Epithelial cell of esophagus (primary cell): Measurements from ENCODE around the gene LRRC25.

ENCODE experiments used
- DNase-seq: peaks from one replicate; pipeline ENCODE4 v3.0.0; 2010; ENCODE audit warnings: low read depth
- H3K4me3 ChIP-seq: 2 replicates; pipeline ENCODE4 v1.5.1; 2011; ENCODE audit warnings: mild to moderate bottlenecking, low read length, control low read depth
- CTCF ChIP-seq: IDR thresholded peaks from 2 replicates; pipeline ENCODE4 v1.5.1; 2011; ENCODE audit warnings: low read depth, mild to moderate bottlenecking, low read length, control low read depth, inconsistent platforms; ENCODE audit not compliant: insufficient read depth; ENCODE audit errors: missing control alignments

The LRRC25 gene

GRCh38 chr19:18421371-18421959 is 24.0 kb upstream of the LRRC25 start:
- no peak for TF ChIP-seq CTCF
- no peak for DNase-seq
- H3K4me3 ChIP-seq, result no peak overlapping the region

GRCh38 chr19:18420930-18421329 is 23.5 kb upstream of the LRRC25 start:
- DNase-seq, result no peak
- TF ChIP-seq CTCF, result no peak
- H3K4me3 ChIP-seq, result no peak overlapping the region

- peak overlapping the region; percentile 54 for H3K4me3 ChIP-seq
- no peak for DNase-seq
- TF ChIP-seq CTCF, result no peak
Observed at GRCh38 chr19:18419699-18420460, 22.5 kb upstream of the LRRC25 start.

- DNase-seq, result peak; percentile 76
- H3K4me3 ChIP-seq, result peak within 1 kb of the TSS; percentile 54
- no peak for TF ChIP-seq CTCF
Observed at GRCh38 chr19:18419195-18419698, 21.8 kb upstream of the LRRC25 start, which contains the start of gene SSBP4. Gene SSBP4 (plus strand): TSS chr19:18419398. CDS start chr19:18419649, 251 bp downstream.

- peak; percentile 24 for DNase-seq
- TF ChIP-seq CTCF, result no peak
- peak overlapping the region; percentile 39 for H3K4me3 ChIP-seq
Observed at GRCh38 chr19:18418483-18419194, 21.2 kb upstream of the LRRC25 start.

- DNase-seq, result no peak
- TF ChIP-seq CTCF, result no peak
- no peak overlapping the region for H3K4me3 ChIP-seq
Observed at GRCh38 chr19:18418029-18418482, 20.6 kb upstream of the LRRC25 start.
